CD4-positive, alpha-beta T cell treated with Interleukin-6 at 100 ng/mL for 8 hours (primary cell): ENCODE measurements around the gene CD48.
A peak's percentile ranks its signal among the peaks of the same experiment; 100 is the strongest.

Experiments used
- DNase-seq: peaks from one replicate; pipeline ENCODE4 v3.0.0-alpha.2; 2020; ENCODE audit warnings: mixed read lengths, low spot score

Gene CD48

GRCh38 chr1:160651433-160652064 is 60.1 kb downstream of the CD48 start:
- DNase-seq, result no peak

GRCh38 chr1:160647329-160647720 is 64.3 kb downstream of the CD48 start:
- DNase-seq, result no peak

DNA sequence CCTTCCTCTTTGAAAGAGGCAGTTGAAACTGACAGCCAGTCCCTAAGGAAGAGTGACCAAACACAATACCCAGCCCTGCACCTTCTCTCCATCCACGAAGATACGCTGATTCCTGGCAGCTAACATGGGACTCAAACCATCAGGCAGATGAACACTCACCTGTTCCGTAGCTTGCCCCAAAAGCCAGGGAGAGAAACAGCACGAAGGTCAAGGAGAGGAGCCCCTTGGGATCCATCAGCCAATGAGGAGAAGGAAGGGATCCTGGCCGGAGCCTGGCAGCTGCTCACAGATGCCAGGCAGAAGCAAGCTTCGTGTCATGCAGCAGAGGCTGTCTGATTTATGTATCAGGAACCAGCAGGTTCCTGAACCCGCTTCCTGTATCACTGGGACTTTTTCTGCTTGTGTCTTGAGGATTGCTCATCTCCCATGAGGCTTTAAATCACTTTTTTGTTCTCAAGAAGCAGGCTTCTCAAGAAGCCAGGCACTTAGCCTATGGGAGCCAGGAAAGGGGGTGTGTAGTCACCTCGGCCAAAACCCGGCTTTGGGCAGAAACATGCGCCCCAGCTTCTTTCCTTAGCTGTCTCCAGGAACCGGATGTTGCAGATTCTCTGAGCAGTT is 64.8 kb downstream of the CD48 start, which contains the start of gene SLAMF1:
Gene SLAMF1, minus strand, starts transcription at position 334 of the 618 bp plus-strand sequence. Its CDS starts 99 bp downstream, at position 235.
- peak; percentile 58 for DNase-seq

- no peak for DNase-seq
These were observed 65.4 kb downstream of the CD48 start for GRCh38 chr1:160646180-160646579.

- DNase-seq, result no peak
These were observed 66.1 kb downstream of the CD48 start for GRCh38 chr1:160645386-160646130.

DNA sequence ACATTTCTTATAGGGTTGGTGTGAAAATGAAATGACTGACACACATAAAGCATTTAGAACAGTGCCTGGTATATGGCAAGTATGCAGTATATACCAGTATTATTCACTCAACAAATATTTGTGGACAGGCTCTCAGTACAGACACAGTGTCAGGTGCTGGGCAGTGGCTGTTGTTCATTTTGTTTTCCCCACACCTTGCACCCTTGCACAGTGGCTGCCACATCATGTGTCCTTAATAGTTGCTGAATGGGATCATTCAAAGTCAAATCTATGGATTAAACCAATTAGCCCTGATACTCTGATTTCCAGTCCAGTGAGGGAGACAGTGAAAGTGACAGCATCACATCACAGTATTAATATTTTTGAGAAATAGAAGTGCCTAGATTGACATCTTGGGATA is 67.2 kb downstream of the CD48 start:
- no peak for DNase-seq

- no peak for DNase-seq
These were observed 68.5 kb downstream of the CD48 start for GRCh38 chr1:160643138-160643537.

DNA sequence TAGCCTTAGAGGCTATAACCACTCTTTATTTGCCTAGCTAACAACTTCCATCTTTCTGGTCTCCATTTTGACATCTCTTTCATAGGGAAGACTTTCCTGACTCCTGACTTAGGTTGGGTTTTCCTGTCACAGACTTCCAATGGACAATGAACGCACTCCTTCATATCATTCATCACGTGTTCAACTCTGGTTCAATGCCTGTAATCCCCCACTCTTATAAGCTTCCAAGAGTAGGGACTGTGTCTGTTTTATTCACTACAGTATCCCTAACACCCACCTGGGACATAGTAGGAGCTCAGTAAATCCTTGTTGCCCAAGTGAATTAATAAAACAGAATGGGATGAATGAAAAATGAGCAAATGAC is 69.4 kb downstream of the CD48 start:
- no peak for DNase-seq

GRCh38 chr1:160641323-160642280 is 70.0 kb downstream of the CD48 start:
- DNase-seq, result no peak

GRCh38 chr1:160640359-160641123 is 71.1 kb downstream of the CD48 start:
- no peak for DNase-seq

DNA sequence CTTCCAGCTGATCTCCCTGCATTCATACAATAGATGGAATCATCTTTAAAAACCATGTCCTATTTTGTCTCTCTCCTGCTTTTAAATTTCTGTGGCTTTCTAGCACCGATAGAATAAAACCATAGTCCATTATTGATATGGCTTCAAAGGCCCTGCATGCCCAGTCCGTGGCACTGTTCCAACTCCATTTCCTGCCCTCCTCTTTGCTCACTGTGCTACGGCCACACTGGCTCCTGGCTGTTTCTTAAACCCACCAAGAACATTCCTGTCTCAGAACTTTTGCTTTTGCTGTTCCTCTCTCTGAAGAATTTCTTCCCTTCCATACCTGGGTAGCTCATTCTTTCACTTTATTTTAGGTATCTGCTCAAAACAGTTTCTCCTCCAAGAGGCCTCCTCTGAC is 72.0 kb downstream of the CD48 start:
- DNase-seq, result no peak

DNA sequence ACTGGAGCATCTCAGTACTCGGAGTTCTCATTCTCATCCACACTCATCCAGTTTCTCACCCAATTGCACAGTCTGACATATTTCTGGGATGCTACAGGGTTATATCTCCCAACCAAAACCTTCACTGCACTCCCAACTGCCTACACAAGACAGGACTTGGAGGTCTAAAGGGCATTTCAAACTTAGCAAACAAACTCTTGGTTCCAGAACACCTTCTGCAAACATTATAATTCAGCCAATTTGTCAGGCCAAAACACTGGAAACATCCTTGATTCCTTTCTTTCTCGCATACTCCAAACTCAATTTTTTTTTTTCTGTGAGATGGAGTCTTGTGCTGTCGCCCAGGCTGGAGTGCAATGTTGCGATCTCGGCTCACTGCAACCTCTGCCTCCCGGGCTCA is 72.7 kb downstream of the CD48 start:
- DNase-seq, result no peak

GRCh38 chr1:160638540-160638857 is 73.1 kb downstream of the CD48 start:
- no peak for DNase-seq

DNA sequence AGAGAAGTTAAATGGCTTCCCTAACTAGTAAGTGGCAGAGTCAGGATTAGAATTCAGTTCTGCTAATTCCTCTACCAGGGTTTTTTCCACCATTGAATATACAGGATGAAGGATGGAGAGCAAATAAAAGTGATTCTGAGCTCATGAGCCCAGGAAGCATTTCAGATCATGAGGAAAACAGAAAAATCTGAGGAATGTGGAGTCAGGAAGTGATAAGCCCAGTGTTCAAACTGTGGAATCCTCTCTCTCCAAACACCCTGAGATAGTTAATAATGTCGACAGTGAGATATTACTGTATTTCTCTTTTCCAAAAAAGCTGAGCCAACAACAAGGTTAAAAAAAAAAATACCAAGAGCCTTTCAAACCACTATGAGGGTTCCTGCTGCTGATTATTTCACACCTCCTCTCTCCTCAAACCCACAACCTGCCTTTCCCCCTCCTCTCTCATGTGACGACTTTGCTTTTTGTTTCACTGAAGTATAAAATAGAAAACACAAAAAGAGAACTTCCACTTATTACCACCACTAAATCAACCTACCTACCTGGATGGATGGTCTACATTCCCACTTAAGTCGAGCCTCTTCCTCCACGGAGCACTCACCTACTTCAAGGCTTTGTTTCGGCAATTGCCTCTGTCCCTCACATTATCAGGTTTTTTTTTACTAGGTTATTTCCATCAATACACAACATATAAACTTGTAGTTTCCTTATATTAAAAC is 73.6 kb downstream of the CD48 start:
- peak; percentile 81 for DNase-seq

DNA sequence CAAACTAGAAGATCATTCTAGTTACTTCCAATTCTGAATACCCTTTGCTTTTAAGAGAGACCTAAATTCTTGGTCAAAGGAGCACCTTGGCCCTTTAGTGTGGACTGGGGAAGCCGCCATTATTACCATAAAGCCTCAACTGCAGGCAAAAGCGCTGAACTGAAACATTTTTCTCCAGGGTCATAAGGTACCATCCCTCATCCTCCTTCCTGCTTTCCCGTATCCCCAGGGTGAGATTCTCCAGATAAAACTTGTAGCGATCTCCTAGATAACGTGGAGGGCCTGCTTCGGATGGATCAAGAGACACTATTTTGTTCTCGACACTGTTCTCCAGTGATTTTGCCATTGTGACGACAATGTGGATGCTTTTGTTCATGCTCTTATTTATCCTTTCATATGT is 74.6 kb downstream of the CD48 start:
- no peak for DNase-seq

DNA sequence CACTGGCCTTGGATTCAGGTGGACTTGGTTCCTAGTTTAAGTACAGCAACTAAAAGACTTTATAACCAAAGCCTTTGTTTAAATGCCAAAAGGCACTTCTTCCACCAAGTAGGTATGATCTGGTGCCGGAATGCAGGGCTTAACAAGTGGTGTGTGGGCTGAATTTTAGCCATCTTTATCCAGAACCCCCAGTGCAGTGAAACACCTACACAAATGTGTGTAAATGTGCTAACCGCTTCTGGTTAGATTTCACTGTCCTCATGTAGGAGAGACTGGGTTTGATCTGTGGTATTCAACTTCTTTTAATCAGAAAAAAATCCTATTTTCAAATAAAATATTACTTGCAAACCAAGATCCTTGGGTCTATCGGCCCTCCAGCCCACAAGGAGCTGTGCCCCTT is 75.1 kb downstream of the CD48 start:
- DNase-seq, result no peak

DNA sequence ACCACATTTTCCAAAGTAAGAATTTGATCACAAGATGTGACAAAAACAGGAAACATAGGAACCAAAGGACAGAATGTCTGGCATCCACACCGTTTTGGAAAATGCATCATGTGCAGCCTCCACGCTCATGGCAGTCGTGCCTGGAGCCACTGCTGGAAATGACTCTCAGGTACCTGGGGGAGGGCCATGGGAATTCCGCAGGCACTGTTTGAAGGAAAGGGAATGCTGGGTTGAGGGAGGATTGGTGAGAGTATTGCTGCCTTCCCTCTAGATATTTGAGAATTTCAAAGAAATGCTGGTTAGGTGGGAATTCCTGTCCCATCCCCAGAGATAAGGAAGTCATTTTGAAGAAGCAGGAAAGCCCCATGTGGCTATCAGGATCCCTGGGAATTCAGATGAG is 75.5 kb downstream of the CD48 start:
- DNase-seq, result no peak

DNA sequence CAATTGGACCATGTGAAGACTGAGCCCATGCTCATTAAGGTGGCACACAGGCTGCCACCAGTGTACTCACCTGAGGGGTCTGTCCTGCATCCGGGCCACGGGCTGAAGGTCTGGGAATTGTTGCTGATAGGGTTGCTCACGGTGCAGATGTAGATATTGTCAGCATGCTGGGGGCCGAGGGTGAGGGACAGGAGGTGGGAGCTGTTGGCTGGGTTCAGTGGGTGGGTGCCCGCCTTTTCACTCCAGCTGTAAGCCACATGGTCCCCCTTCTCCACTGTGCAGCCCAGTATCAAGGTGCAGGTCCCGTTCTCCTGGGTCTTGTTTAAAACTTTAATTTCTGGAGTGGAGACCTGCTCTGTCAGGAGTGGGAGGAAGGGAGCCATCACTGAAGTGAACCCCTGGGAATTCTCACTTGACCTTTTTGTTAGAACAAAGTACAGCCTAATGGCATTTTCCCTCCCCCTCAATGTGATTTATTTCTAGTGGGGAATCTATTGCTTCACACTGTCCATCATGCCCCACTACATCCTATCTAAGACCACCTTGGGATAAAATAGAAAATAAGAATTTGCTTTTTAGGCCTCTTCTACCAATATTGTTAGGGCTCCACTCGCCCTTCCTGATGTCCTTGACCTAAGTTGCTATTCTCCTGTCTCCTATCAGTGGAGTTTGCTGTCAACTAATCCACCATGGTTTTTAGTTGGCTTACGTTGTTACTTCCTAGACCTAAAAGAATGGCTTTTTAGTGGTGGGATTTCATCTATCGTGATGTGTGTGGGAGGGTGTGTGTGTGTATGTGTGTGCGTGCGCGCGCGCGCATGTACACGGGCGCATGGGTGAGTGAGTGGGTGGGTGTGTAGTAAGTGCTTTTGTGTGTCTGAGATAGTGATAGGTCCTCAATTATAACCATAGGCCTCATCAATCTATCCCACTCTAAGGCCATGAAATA is 76.8 kb downstream of the CD48 start:
- DNase-seq, result no peak

DNA sequence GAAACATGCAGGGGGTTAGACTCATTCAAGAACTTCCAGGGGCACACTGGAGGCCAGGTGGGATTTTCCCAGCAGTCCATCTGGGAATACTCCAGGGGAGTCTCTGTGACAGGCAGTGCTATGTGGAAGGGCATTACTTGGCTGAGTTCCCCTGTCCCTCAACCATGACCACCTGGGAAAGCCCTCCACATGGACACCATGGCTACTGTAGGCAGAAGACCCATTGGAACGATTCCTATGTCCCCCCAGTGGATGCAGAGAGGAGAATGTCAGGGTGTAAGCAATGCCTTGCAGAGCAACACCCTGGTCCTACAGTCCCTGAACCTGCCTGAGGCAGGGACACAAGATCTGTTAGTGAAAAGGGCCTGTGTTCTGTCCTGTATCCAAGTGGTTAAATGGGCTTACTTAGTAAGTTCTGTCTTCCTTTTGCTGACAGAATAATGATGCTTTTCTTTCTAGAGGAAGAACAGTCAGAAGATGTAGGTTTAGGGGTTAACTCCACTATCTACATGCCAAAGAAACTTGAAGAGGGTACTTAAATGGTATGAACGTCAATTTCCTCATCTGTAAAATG is 78.2 kb downstream of the CD48 start:
- DNase-seq, result no peak
